ENCODE data around the gene ABCC3. TPM values are rescaled to one million over a fixed set of nuclear protein-coding genes. Genes with fewer than 3 reads are reported as not detected.

ABCC3 gene
- total and polyA plus RNA-seq, 9 of the 15 experiments (the other 6 are each of a cell fraction or from before 2014, with no cell fraction given) = 0.03 to 1.6 (median 0.42) TPM; not detected in 5

DNA sequence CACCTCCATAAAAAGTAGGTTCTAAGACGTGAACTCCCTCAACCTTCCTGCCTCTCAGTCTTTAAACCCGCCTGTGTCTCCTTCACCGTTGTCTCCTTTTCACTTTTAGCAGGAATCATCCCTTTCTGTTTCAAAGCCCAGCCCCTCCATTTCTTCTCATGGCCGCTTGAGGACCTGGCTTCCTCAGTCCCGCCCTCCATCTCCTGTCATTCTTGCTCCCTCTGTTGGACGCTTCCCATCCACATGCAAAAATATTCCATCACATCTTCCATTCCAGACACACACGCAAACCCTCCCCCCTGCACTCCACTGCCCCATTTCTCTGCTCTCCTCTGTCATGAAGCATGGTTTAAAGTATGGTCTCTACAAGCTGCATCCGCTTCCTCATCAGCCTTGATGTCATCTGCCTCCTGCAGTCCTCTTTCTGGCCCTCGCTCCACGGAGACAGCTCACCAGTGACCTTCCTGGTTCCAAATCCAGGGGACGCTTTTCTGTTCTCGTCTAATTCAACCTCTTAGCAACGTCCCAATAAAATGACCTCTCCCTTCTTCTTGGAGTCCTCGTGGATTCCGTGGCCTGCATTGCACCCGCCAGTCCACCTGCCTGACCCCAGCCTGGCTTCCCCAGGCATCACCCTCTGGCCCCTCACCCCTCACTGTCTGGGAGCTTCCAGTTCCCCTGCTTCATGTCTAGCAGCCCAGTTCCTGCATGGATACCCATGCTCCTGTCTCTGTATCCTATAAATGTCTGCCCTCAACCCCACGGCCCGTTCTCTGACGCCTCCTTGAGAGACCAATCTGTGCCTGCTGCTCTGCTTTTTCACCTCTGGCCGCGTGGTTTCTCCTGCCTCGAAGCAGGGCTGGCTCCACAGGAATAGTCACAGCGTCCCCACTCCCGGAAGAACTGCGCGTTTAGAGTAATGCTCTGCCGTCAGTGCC is 46.9 kb downstream of the ABCC3 start:
- peaks cover 4 to 11% of the 10 kb centered on the region in 2 experiments; a peak in 3 of 5 replicates for H3K4me1 ChIP-seq (replicated peaks in 1 of 2; ENCODE audit: control insufficient read depth in 2 of 2, insufficient read depth in 2 of 2, low read length in 2 of 2)
- H2AFZ ChIP-seq (ENCODE audit: low read depth, low read length) = peak overlapping the region; percentile 58
- no peaks in the 10 kb centered on the region for H3K36me3 ChIP-seq (ENCODE audit: control insufficient read depth, insufficient read depth, low read length)
- H3K9me3 ChIP-seq (replicated peaks; ENCODE audit: control insufficient read depth, insufficient read depth, low read depth, low read length) = no peaks in the 10 kb centered on the region
- DNase-seq (ENCODE audit: extremely low read depth in 1 of 4, low spot score in 3 of 4) (peak; percentile 73 to 79 (median 76)), ATAC-seq (peak; percentile 86), FAIRE-seq (peak; percentile 95)
- in situ Hi-C loops (cut with MboI) (no loop called here), intact Hi-C loops (cut with micrococcal nuclease) (loop anchor here (1.0 to 5.0 kb wide), 4 partner anchors 49 to 199 kb away; no protein-coding TSS in a partner anchor)
- H3K4me3 ChIP-seq = no peak overlapping the region
- no peaks in the 10 kb centered on the region for H4K20me1 ChIP-seq (replicated peaks; ENCODE audit: control insufficient read depth, insufficient read depth, low read length)
- 8% methylated on average over 27 of the region's 27 CpGs for WGBS (ENCODE audit: insufficient coverage, low coverage, missing lambda C conversion rate)
- no TSS peak for BruUV-seq (replicated peaks)
- peaks cover 5 to 31% of the 10 kb centered on the region in 2 experiments; a peak in 4 of 5 replicates for H3K27me3 ChIP-seq (ENCODE audit: control insufficient read depth in 2 of 2, insufficient read depth in 2 of 2, low read length in 2 of 2)
- no peaks in the 10 kb centered on the region for H3K9me1 ChIP-seq (ENCODE audit: control insufficient read depth, insufficient read depth, low read length)
- H3K79me2 ChIP-seq (ENCODE audit: control insufficient read depth, insufficient read depth, low read length) = no peaks in the 10 kb centered on the region
- CTCF ChIA-PET (ENCODE audit: low intra/inter-chr PET ratio) = interaction anchor here (0.7 to 1.7 kb wide), 9 partner anchors 49 to 617 kb away, joined by 3 to 9 read pairs (median 4); partner anchors contain the start of gene SPATA20
- peak overlapping the region; percentile 28 for H3K4me2 ChIP-seq (ENCODE audit: insufficient read depth, low read length)
- POLR2A ChIA-PET = interaction anchor here (0.8 kb wide), 1 partner anchor 131 kb away, joined by 3 read pairs; no protein-coding TSS in a partner anchor
- peak overlapping the region in 1 of 2 experiments; percentile 14; a peak in 1 of 4 replicates for H3K9ac ChIP-seq (ENCODE audit: insufficient read depth in 1 of 2, low read depth in 2 of 2, low read length in 2 of 2)
- no peak overlapping the region for H3K27ac ChIP-seq (ENCODE audit: extremely low read depth, low read depth, low read length)
- peak in 2 of 3 experiments; percentile 48 to 76 for TF ChIP-seq YY1 (IDR thresholded peaks at IDR 0.05; ENCODE audit: borderline replicate concordance in 1 of 3, control insufficient read depth in 1 of 3, extremely low read depth in 1 of 3, insufficient read depth in 3 of 3, insufficient read length in 1 of 3, insufficient replicate concordance in 2 of 3, low read depth in 1 of 3, low read length in 2 of 3)
- no peak for TF ChIP-seq SRSF1 (IDR thresholded peaks at IDR 0.05; ENCODE audit: low read depth, low read length)
- no peak for TF ChIP-seq ZNF76 (CRISPR knock-in tag; IDR thresholded peaks at IDR 0.05; ENCODE audit: borderline replicate concordance)
- TF ChIP-seq MAZ (CRISPR knock-in tag; conservative IDR thresholded peaks at IDR 0.05 in 1 of 2, IDR thresholded peaks at IDR 0.05 in 1 of 2) = 0 out of 4 replicates have a peak, but pooled peaks of 1 of the 2 experiments have one; percentile 49
- peak; percentile 85 for TF ChIP-seq SMC3 (conservative IDR thresholded peaks at IDR 0.05; ENCODE audit: insufficient read depth, low read depth, low read length)
- peak; percentile 25; the same call in 1 of the 2 replicates for TF ChIP-seq HDAC2 (IDR thresholded peaks at IDR 0.05)
- TF ChIP-seq CTBP1 (IDR thresholded peaks at IDR 0.05; ENCODE audit: borderline replicate concordance) = peak; percentile 58; the same call in 1 of the 2 replicates
- TF ChIP-seq CXXC5 (CRISPR knock-in tag; IDR thresholded peaks at IDR 0.05) = 0 out of 2 replicates have a peak, but pooled peaks have one; percentile 32
- TF ChIP-seq, protein P1, sequence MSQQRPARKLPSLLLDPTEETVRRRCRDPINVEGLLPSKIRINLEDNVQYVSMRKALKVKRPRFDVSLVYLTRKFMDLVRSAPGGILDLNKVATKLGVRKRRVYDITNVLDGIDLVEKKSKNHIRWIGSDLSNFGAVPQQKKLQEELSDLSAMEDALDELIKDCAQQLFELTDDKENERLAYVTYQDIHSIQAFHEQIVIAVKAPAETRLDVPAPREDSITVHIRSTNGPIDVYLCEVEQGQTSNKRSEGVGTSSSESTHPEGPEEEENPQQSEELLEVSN (IDR thresholded peaks at IDR 0.05; ENCODE audit: borderline replicate concordance in 1 of 2, extremely low read depth in 1 of 2, insufficient read depth in 1 of 2, insufficient read length in 1 of 2, low read depth in 1 of 2, low read length in 1 of 2, poor library complexity in 1 of 2, severe bottlenecking in 1 of 2) = peak in 1 of 2 experiments; percentile 46
- TF ChIP-seq STAG1 (CRISPR knock-in tag; IDR thresholded peaks at IDR 0.05; ENCODE audit: borderline replicate concordance) = peak; percentile 36; the same call in 1 of the 2 replicates
- TF ChIP-seq U2AF2 (optimal IDR thresholded peaks at IDR 0.05; ENCODE audit: low read depth, low read length) = no peak
- TF ChIP-seq ATF7 (IDR thresholded peaks at IDR 0.05) = peak; percentile 12; the same call in 1 of the 2 replicates
- peak in 1 of 2 experiments; percentile 95; a peak in 2 of 4 replicates for TF ChIP-seq MLLT1 (IDR thresholded peaks at IDR 0.05)
- TF ChIP-seq THRA (IDR thresholded peaks at IDR 0.05) = no peak
